Neural cell (in vitro differentiated cells): ENCODE results near the gene C5AR1. TPM values are rescaled to one million over a fixed set of nuclear protein-coding genes. Genes with fewer than 3 reads are reported as not detected.

ENCODE experiments used
- H2AFZ ChIP-seq: fragments of 200-600, 300-800 bp; sonication (generic), shearing (Covaris generic); 2 replicates; pipeline ENCODE4 v1.6.0; 2014; ENCODE audit warnings: low read depth, mild to moderate bottlenecking, antibody characterized with exemption, low read length, moderate library complexity
- H3F3A ChIP-seq: fragments of 200-600 bp; shearing (Covaris generic); 2 replicates; pipeline ENCODE4 v1.6.1; 2016; ENCODE audit warnings: mild to moderate bottlenecking, moderate library complexity, mixed read lengths, antibody characterized with exemption, low read length; ENCODE audit not compliant: insufficient read depth, poor library complexity, severe bottlenecking
- H3K27ac ChIP-seq: fragments of 200-600, 300-800 bp; sonication (generic), shearing (Covaris generic); 2 replicates; pipeline ENCODE4 v1.5.1; 2014; ENCODE audit warnings: mild to moderate bottlenecking, low read length, moderate library complexity
- H3K27me3 ChIP-seq: fragments of 300-800, 200-600 bp; sonication (generic), shearing (Covaris generic); 2 replicates; pipeline ENCODE4 v1.6.0; 2014; ENCODE audit warnings: mild to moderate bottlenecking, low read depth, low read length, moderate library complexity; ENCODE audit not compliant: insufficient read depth
- H3K36me3 ChIP-seq: fragments of 300-800, 200-600 bp; sonication (generic), shearing (Covaris generic); 2 replicates; pipeline ENCODE4 v1.5.1; 2014; ENCODE audit warnings: mild to moderate bottlenecking, antibody characterized with exemption, low read length, moderate library complexity; ENCODE audit not compliant: insufficient read depth
- H3K4me2 ChIP-seq: fragments of 300-800, 200-600 bp; sonication (generic), shearing (Covaris generic); 2 replicates; pipeline ENCODE4 v1.6.0; 2014; ENCODE audit warnings: mild to moderate bottlenecking, low read length
- H3K4me3 ChIP-seq: fragments of 300-800, 200-600 bp; sonication (generic), shearing (Covaris generic); 2 replicates; pipeline ENCODE4 v1.5.1; 2014; ENCODE audit warnings: mild to moderate bottlenecking, low read length, moderate library complexity
- H3K79me2 ChIP-seq: fragments of 200-600 bp; shearing (Covaris generic); replicated peaks from 2 replicates; pipeline ENCODE4 v1.6.0; 2014; ENCODE audit warnings: mild to moderate bottlenecking, low read length, moderate library complexity; ENCODE audit not compliant: insufficient read depth
- H3K9ac ChIP-seq: fragments of 300-800, 200-600 bp; sonication (generic), shearing (Covaris generic); 2 replicates; pipeline ENCODE4 v1.6.1; 2016; ENCODE audit warnings: mild to moderate bottlenecking, low read length, mixed read lengths
- H3K9me2 ChIP-seq: fragments of 200-600 bp; shearing (Covaris generic); 2 replicates; pipeline ENCODE4 v1.6.1; 2016; ENCODE audit warnings: mild to moderate bottlenecking, low read length, mixed read lengths; ENCODE audit not compliant: insufficient read depth
- H3K9me3 ChIP-seq: fragments of 200-600, 300-800 bp; sonication (generic), shearing (Covaris generic); 2 replicates; pipeline ENCODE4 v1.6.1; 2016; ENCODE audit warnings: mild to moderate bottlenecking, mixed run types, low read length, moderate library complexity, mixed read lengths
- H4K20me1 ChIP-seq: fragments of 200-600 bp; shearing (Covaris generic); 2 replicates; pipeline ENCODE4 v1.6.1; 2016; ENCODE audit warnings: mild to moderate bottlenecking, mixed run types; ENCODE audit not compliant: insufficient read depth
- CTCF ChIP-seq: fragments of 450-650 bp; IDR thresholded peaks from 2 replicates; pipeline ENCODE4 v1.5.1; 2014; ENCODE audit warnings: antibody characterized with exemption, mild to moderate bottlenecking, moderate library complexity; ENCODE audit not compliant: poor library complexity, severe bottlenecking
- EP300 ChIP-seq: fragments of 450-650 bp; conservative IDR thresholded peaks from 2 replicates; pipeline ENCODE4 v1.6.1; 2014; ENCODE audit warnings: antibody characterized with exemption, mild to moderate bottlenecking, moderate library complexity; ENCODE audit not compliant: poor library complexity, severe bottlenecking
- EZH2 ChIP-seq: fragments of 200-600, 300-800 bp; shearing (Covaris generic), sonication (generic); IDR thresholded peaks from 2 replicates; pipeline ENCODE4 v1.6.1; 2014; ENCODE audit warnings: antibody characterized with exemption, low read length, borderline replicate concordance, mild to moderate bottlenecking; ENCODE audit not compliant: insufficient read depth, poor library complexity, severe bottlenecking
- MXI1 ChIP-seq: fragments of 450-650 bp; conservative IDR thresholded peaks from 2 replicates; pipeline ENCODE4 v1.6.1; 2014; ENCODE audit warnings: antibody characterized with exemption, mild to moderate bottlenecking; ENCODE audit not compliant: poor library complexity, severe bottlenecking
- POLR2AphosphoS5 ChIP-seq: IDR thresholded peaks from 2 replicates; pipeline ENCODE4 v1.6.1; 2012
- RAD21 ChIP-seq: fragments of 450-650 bp; conservative IDR thresholded peaks from 2 replicates; pipeline ENCODE4 v1.6.1; 2014; ENCODE audit warnings: antibody characterized with exemption, mild to moderate bottlenecking, moderate library complexity
- REST ChIP-seq: IDR thresholded peaks from 2 replicates; pipeline ENCODE4 v1.6.1; 2012; ENCODE audit warnings: borderline replicate concordance
- SMC3 ChIP-seq: fragments of 450-650 bp; conservative IDR thresholded peaks from 2 replicates; pipeline ENCODE4 v1.6.1; 2014; ENCODE audit warnings: antibody characterized with exemption, mild to moderate bottlenecking, moderate library complexity; ENCODE audit not compliant: poor library complexity
- TAF1 ChIP-seq: IDR thresholded peaks from 2 replicates; pipeline ENCODE4 v1.6.1; 2012; ENCODE audit warnings: low read depth
- polyA plus RNA-seq: library from polyadenylated mRNA; depleted of rRNA; stranded (reverse); fragments of >200 nt; gene quantifications from 2 replicates; pipeline ENCODE4 v1.2.3, GENCODE V29; 2014

C5AR1 gene
- polyA plus RNA-seq, 1 donor from 2014 or later: not detected

GRCh38 chr19:47316513-47316912 is 6.9 kb downstream of the C5AR1 start (continued):
- no peak for TF ChIP-seq EP300

GRCh38 chr19:47319923-47320871 is 10.5 kb downstream of the C5AR1 start:
- Histone ChIP-seq H3K4me2 (no peak overlapping the region), H2AFZ (no peak overlapping the region), H3K9me2 (no peaks in the 10 kb centered on the region), H3K27ac (no peak overlapping the region), H4K20me1 (no peaks in the 10 kb centered on the region), H3K9ac (no peak overlapping the region), H3K4me3 (no peak overlapping the region), H3K79me2 (no peaks in the 10 kb centered on the region), H3K27me3 (no peaks in the 10 kb centered on the region), H3K36me3 (no peaks in the 10 kb centered on the region), H3F3A (no peaks in the 10 kb centered on the region), H3K9me3 (no peaks in the 10 kb centered on the region)
- TF ChIP-seq EP300: no peak
- TF ChIP-seq SMC3: no peak
- no peak for TF ChIP-seq MXI1
- no peak for TF ChIP-seq REST
- no peak for TF ChIP-seq POLR2AphosphoS5
- TF ChIP-seq TAF1: no peak
- TF ChIP-seq RAD21: no peak
- TF ChIP-seq CTCF: no peak
- no peak for TF ChIP-seq EZH2

- no peaks in the 10 kb centered on the region for H3K36me3 ChIP-seq
- TF ChIP-seq TAF1: no peak
- no peak for TF ChIP-seq REST
- no peak for TF ChIP-seq EZH2
- no peak for TF ChIP-seq MXI1
- no peak for TF ChIP-seq RAD21
- no peak for TF ChIP-seq SMC3
- no peak for TF ChIP-seq EP300
- TF ChIP-seq POLR2AphosphoS5: no peak
- TF ChIP-seq CTCF: no peak
- no peak overlapping the region for H3K4me2 ChIP-seq
- H3K9me3 ChIP-seq: no peaks in the 10 kb centered on the region
- H3K9me2 ChIP-seq: no peaks in the 10 kb centered on the region
- no peaks in the 10 kb centered on the region for H4K20me1 ChIP-seq
- no peak overlapping the region for H3K9ac ChIP-seq
- H2AFZ ChIP-seq: no peak overlapping the region
- no peaks in the 10 kb centered on the region for H3K79me2 ChIP-seq
- H3K4me3 ChIP-seq: no peak overlapping the region
- no peaks in the 10 kb centered on the region for H3F3A ChIP-seq
- H3K27ac ChIP-seq: no peak overlapping the region
- no peaks in the 10 kb centered on the region for H3K27me3 ChIP-seq
Measured at GRCh38 chr19:47321630-47322029, 12.0 kb downstream of the C5AR1 start.
